Upper lobe of left lung (tissue), 4 donors: Measurements from ENCODE around the gene HPD.

Experiments
- POLR2AphosphoS5 ChIP-seq, 2 donors: sonication (generic); formaldehyde crosslinking; IDR thresholded peaks; one replicate each; pipeline ENCODE4 v1.5.1; 2017; ENCODE audit warnings: antibody characterized with exemption in 2 of 2
- TF ChIP-seq, protein P1 (sequence below), 6 experiments: fragments of 450-650 bp in 4 of 6; fragments of 200-600 bp in 2 of 6; sonication (generic) in 2 of 6; IDR thresholded peaks; one replicate each; pipeline ENCODE4 v1.5.1; 2016 to 2019; ENCODE audit warnings: antibody characterized with exemption in 6 of 6

DNA sequence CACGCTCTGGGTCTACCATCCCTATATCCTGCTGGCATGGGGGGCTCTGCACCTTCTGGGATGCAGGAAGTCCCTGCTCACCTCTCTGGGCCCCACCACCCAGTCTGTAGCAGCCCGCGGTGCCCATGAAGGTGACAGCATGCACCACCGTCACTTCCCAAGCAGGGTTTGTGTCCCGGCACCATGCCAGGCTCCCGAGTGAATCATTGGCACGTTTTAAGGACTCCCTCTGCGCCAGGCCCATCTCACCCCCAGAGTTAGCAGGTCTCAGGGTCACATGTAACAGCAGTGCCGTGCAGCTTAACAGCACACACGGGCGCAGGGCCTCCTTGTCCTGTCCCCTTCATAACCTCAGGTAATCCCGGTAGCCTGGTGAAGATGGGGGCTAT, 34.9 kb downstream of the HPD start:
- TF ChIP-seq, protein P1, sequence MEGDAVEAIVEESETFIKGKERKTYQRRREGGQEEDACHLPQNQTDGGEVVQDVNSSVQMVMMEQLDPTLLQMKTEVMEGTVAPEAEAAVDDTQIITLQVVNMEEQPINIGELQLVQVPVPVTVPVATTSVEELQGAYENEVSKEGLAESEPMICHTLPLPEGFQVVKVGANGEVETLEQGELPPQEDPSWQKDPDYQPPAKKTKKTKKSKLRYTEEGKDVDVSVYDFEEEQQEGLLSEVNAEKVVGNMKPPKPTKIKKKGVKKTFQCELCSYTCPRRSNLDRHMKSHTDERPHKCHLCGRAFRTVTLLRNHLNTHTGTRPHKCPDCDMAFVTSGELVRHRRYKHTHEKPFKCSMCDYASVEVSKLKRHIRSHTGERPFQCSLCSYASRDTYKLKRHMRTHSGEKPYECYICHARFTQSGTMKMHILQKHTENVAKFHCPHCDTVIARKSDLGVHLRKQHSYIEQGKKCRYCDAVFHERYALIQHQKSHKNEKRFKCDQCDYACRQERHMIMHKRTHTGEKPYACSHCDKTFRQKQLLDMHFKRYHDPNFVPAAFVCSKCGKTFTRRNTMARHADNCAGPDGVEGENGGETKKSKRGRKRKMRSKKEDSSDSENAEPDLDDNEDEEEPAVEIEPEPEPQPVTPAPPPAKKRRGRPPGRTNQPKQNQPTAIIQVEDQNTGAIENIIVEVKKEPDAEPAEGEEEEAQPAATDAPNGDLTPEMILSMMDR (IDR thresholded peaks at IDR 0.05), result no peak
- TF ChIP-seq POLR2AphosphoS5 (IDR thresholded peaks at IDR 0.05), result no peak
